K562 (cell line): Measurements from ENCODE around the gene GUCY1A1. TPM values are rescaled to one million over a fixed set of nuclear protein-coding genes. Genes with fewer than 3 reads are reported as not detected.

Experiments
- ATAC-seq: fragments of 200-7000 bp; cut with Tn5 transposase; 3 replicates; pipeline ENCODE4 v1.9.1; 2020; ENCODE audit warnings: moderate library complexity
- BruUV-seq: library from RNA; stranded (reverse); fragments of 400-500 nt; replicated peaks from 2 replicates; lab custom pipeline; 2021; lab: Mats Ljungman, UMichigan
- CTCF ChIA-PET: fragments of 300-600 bp; formaldehyde crosslinking; extraction: SDS; loops from one replicate; lab custom pipeline; 2021; ENCODE audit warnings: low intra/inter-chr PET ratio; lab: Yijun Ruan, JAX
- POLR2A ChIA-PET: fragments of 300-600, 350-650 bp; sonication (Branson Sonifier 250); formaldehyde crosslinking; extraction: SDS; loops from one replicate; lab custom pipeline; 2021; ENCODE audit warnings: antibody characterized with exemption, inconsistent platforms; lab: Yijun Ruan, JAX
- DNase-seq, 4 experiments: peaks; one replicate each; pipeline versions ENCODE4 v3.0.0 to v3.0.0-alpha.2; 2011 to 2018; ENCODE audit warnings: low spot score in 3 of 4, mixed read lengths in 3 of 4; ENCODE audit errors: extremely low read depth in 1 of 4
- FAIRE-seq: peaks from 2 replicates; lab custom pipeline; 2011; peaks lifted over from hg19 to GRCh38; lab: Jason Lieb, UNC
- H2AFZ ChIP-seq: 2 replicates; pipeline ENCODE4 v1.6.0; 2011; ENCODE audit warnings: low read depth, low read length, control low read depth, inconsistent platforms
- H3K27ac ChIP-seq: fragments of 200-600 bp; 3 replicates; pipeline ENCODE4 v1.8.0; 2011; ENCODE audit warnings: low read depth, mild to moderate bottlenecking, control low read depth, inconsistent platforms, low read length, moderate library complexity, mixed read lengths; ENCODE audit errors: extremely low read depth
- H3K27me3 ChIP-seq, 2 experiments: fragments of 300-600 bp in 1 of 2; 2 replicates in 1 of 2; 3 replicates in 1 of 2; pipeline versions ENCODE4 v1.6.0 to v1.8.0; 2011; ENCODE audit warnings: inconsistent platforms in 2 of 2, low read length in 2 of 2, mild to moderate bottlenecking in 1 of 2, mixed read lengths in 1 of 2, moderate library complexity in 1 of 2; ENCODE audit not compliant: control insufficient read depth in 2 of 2, insufficient read depth in 2 of 2
- H3K36me3 ChIP-seq: fragments of 300-600 bp; 3 replicates; pipeline ENCODE4 v1.8.0; 2011; ENCODE audit warnings: mild to moderate bottlenecking, low read length, inconsistent platforms; ENCODE audit not compliant: control insufficient read depth, insufficient read depth
- H3K4me1 ChIP-seq, 2 experiments: fragments of 200-600 bp in 1 of 2; replicated peaks in 1 of 2; 2 replicates in 1 of 2; 3 replicates in 1 of 2; pipeline versions ENCODE4 v1.5.1 to v1.8.0; 2011; ENCODE audit warnings: inconsistent platforms in 2 of 2, low read length in 2 of 2, mild to moderate bottlenecking in 1 of 2, mixed read lengths in 1 of 2, moderate library complexity in 1 of 2; ENCODE audit not compliant: control insufficient read depth in 2 of 2, insufficient read depth in 2 of 2
- H3K4me2 ChIP-seq: 2 replicates; pipeline ENCODE4 v1.6.1; 2011; ENCODE audit warnings: low read length, control low read depth, inconsistent platforms, mixed read lengths; ENCODE audit not compliant: insufficient read depth
- H3K4me3 ChIP-seq: fragments of 200-600 bp; sonication (generic), shearing (Covaris generic); 2 replicates; pipeline ENCODE4 v1.5.1; 2016; ENCODE audit warnings: control low read depth, inconsistent platforms
- H3K79me2 ChIP-seq: fragments of 200-600 bp; 3 replicates; pipeline ENCODE4 v1.8.0; 2011; ENCODE audit warnings: low read length, inconsistent platforms; ENCODE audit not compliant: control insufficient read depth, insufficient read depth
- H3K9ac ChIP-seq, 2 experiments: 2 replicates each; pipeline versions ENCODE4 v1.6.0 to v1.6.1; 2011; ENCODE audit warnings: low read depth in 2 of 2, low read length in 2 of 2, control low read depth in 1 of 2, inconsistent platforms in 1 of 2, mild to moderate bottlenecking in 1 of 2, mixed read lengths in 1 of 2; ENCODE audit not compliant: insufficient read depth in 1 of 2
- H3K9me1 ChIP-seq: one replicate; pipeline ENCODE4 v1.6.0; 2011; ENCODE audit warnings: inconsistent platforms, mild to moderate bottlenecking, low read length, moderate library complexity; ENCODE audit not compliant: control insufficient read depth, insufficient read depth
- H3K9me3 ChIP-seq: replicated peaks from 2 replicates; pipeline ENCODE4 v1.5.1; 2011; ENCODE audit warnings: low read depth, low read length, inconsistent platforms; ENCODE audit not compliant: control insufficient read depth, insufficient read depth
- H4K20me1 ChIP-seq: replicated peaks from 2 replicates; pipeline ENCODE4 v1.6.1; 2011; ENCODE audit warnings: low read length, inconsistent platforms, mixed read lengths; ENCODE audit not compliant: control insufficient read depth, insufficient read depth
- ATF4 ChIP-seq: fragments of 450-650 bp; formaldehyde crosslinking; IDR thresholded peaks from 2 replicates; pipeline ENCODE4 v1.4.0; 2022; ENCODE audit warnings: mild to moderate bottlenecking, moderate library complexity
- E2F6 ChIP-seq, 2 experiments: IDR thresholded peaks; 2 replicates each; pipeline ENCODE4 v1.6.1; 2011; ENCODE audit warnings: borderline replicate concordance in 1 of 2, control low read depth in 1 of 2, low read depth in 1 of 2, low read length in 1 of 2, mild to moderate bottlenecking in 1 of 2, mixed read lengths in 1 of 2, moderate library complexity in 1 of 2; ENCODE audit not compliant: insufficient read depth in 1 of 2, insufficient read length in 1 of 2, poor library complexity in 1 of 2, severe bottlenecking in 1 of 2; ENCODE audit errors: extremely low read depth in 1 of 2
- FOXM1 ChIP-seq, 2 experiments: fragments of 450-650 bp in 1 of 2; sonication (generic) in 1 of 2; formaldehyde crosslinking in 1 of 2; IDR thresholded peaks; 2 replicates each; pipeline versions ENCODE4 v1.6.1 to v1.9.0; 2017 to 2022; ENCODE audit warnings: low read depth in 2 of 2, mild to moderate bottlenecking in 2 of 2, missing genetic modification reagents in 1 of 2, moderate library complexity in 1 of 2
- MTA3 ChIP-seq: fragments of 450-650 bp; formaldehyde crosslinking; IDR thresholded peaks from 2 replicates; pipeline ENCODE4 v1.6.1; 2017; ENCODE audit warnings: mild to moderate bottlenecking, borderline replicate concordance
- RHOXF2B ChIP-seq: fragments of 250-450 bp; sonication (Bioruptor Pico); conservative IDR thresholded peaks from 2 replicates; pipeline ENCODE4 v1.5.1; 2021
- SOX6 ChIP-seq: fragments of 450-650 bp; IDR thresholded peaks from 2 replicates; pipeline ENCODE4 v1.6.1; 2014; ENCODE audit warnings: mild to moderate bottlenecking
- STAT6 ChIP-seq: sonication (generic); formaldehyde crosslinking; IDR thresholded peaks from 2 replicates; pipeline ENCODE4 v1.8.1; 2023; ENCODE audit warnings: mild to moderate bottlenecking, missing genetic modification reagents
- TAF7 ChIP-seq: fragments of 450-650 bp; IDR thresholded peaks from 2 replicates; pipeline ENCODE4 v1.6.1; 2016; ENCODE audit warnings: missing genetic modification characterization, missing compliant biosample characterization
- ZFP1 ChIP-seq: fragments of 450-650 bp; formaldehyde crosslinking; IDR thresholded peaks from 2 replicates; pipeline ENCODE4 v1.4.0; 2020; ENCODE audit warnings: mild to moderate bottlenecking, mixed read lengths
- ZNF41 ChIP-seq: fragments of 250-450 bp; sonication (Bioruptor Pico); conservative IDR thresholded peaks from 2 replicates; pipeline ENCODE4 v1.4.0; 2020; ENCODE audit warnings: mild to moderate bottlenecking
- WGBS: fragments of 100-300 bp; shearing (Covaris generic); methylation state at CpG from one replicate; pipeline ENCODE4 v1.1.6; 2016; ENCODE audit warnings: low coverage, mixed read lengths; ENCODE audit not compliant: insufficient coverage; ENCODE audit errors: missing lambda C conversion rate; 5-methylcytosine and 5-hydroxymethylcytosine counted together
- in situ Hi-C: fragments of 300-500 bp; cut with MboI; formaldehyde crosslinking; loops from 4 replicates; pipeline ENCODE4 v1.15.0; 2018; ENCODE audit warnings: inconsistent platforms, mixed read lengths
- intact Hi-C: fragments of 100-400 bp; cut with micrococcal nuclease; formaldehyde crosslinking; loops from 2 replicates; pipeline ENCODE4 v1.14.2; 2022
- polyA plus RNA-seq, 8 experiments: library from polyadenylated mRNA; depleted of rRNA in 4 of 8; stranded (reverse) in 5 of 8; unstranded in 3 of 8; fragments of >200 nt; fragmentation: Nextera tagmentation in 2 of 8; fragmentation: Illumina TruSeq in 1 of 8; extraction: Ambion mirVana in 2 of 8; extraction: Trizol in 1 of 8; gene quantifications; 2 replicates each; pipeline versions ENCODE4 v1.2.1 to v1.2.3, GENCODE V29; 2011 to 2014; ENCODE audit warnings: inconsistent platforms in 1 of 8, missing spikeins in 1 of 8
- total RNA-seq, 7 experiments: library from RNA; depleted of rRNA in 6 of 7; stranded (reverse); fragments of >200 nt in 6 of 7; fragmentation: Illumina TruSeq in 2 of 7; extraction: Trizol in 2 of 7; gene quantifications; 2 replicates each; pipeline versions ENCODE4 v1.2.1 to v1.2.3, GENCODE V29; 2011 to 2021; ENCODE audit warnings: low replicate concordance in 1 of 7

Gene GUCY1A1
- total and polyA plus RNA-seq, 9 of the 15 experiments (the other 6 are each of a cell fraction or from before 2014, with no cell fraction given): not detected

DNA sequence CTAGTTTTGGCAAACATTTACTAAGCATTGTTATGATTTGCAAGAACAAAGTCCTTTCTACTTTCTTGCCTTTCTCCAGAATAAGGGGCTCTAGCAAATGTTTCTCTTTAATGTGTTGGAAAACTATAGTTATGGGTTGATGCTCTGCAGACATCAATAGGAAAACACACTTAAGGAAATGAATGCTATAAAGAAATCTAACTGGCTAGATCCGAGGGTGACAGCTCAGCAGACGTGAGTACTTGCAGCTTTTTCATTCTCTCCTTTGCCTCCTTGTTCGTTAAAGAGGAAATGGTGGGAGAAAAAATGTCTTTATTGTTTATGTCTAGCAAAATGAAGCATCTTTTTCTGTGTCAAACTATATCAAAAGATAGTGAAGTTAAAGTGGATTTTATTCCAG lies 98.5 kb downstream of the GUCY1A1 start:
- no peaks in the 10 kb centered on the region for H4K20me1 ChIP-seq
- H3K4me1 ChIP-seq: no peaks in the 10 kb centered on the region
- H3K9me3 ChIP-seq: no peaks in the 10 kb centered on the region
- no peak for TF ChIP-seq SOX6
- TF ChIP-seq ZNF41 (CRISPR knock-in tag): no peak
- H3K9me1 ChIP-seq: no peaks in the 10 kb centered on the region
- H3K4me3 ChIP-seq: no peak overlapping the region
- ChIA-PET CTCF (no interaction called here), POLR2A (interaction anchor here (0.9 kb wide), 1 partner anchor 16 kb away, joined by 3 read pairs; no protein-coding TSS in a partner anchor)
- intact Hi-C loops: no loop called here
- H3K4me2 ChIP-seq: no peak overlapping the region
- no peak overlapping the region for H3K9ac ChIP-seq
- ATAC-seq: no peak
- FAIRE-seq: no peak
- H3K27ac ChIP-seq: no peak overlapping the region
- no TSS peak for BruUV-seq
- no peaks in the 10 kb centered on the region for H3K36me3 ChIP-seq
- in situ Hi-C loops: no loop called here
- no peaks in the 10 kb centered on the region for H3K27me3 ChIP-seq
- no peaks in the 10 kb centered on the region for H3K79me2 ChIP-seq
- WGBS: 0% methylated on average over 3 of the region's 3 CpGs
- H2AFZ ChIP-seq: no peak overlapping the region
- DNase-seq: no peak

DNA sequence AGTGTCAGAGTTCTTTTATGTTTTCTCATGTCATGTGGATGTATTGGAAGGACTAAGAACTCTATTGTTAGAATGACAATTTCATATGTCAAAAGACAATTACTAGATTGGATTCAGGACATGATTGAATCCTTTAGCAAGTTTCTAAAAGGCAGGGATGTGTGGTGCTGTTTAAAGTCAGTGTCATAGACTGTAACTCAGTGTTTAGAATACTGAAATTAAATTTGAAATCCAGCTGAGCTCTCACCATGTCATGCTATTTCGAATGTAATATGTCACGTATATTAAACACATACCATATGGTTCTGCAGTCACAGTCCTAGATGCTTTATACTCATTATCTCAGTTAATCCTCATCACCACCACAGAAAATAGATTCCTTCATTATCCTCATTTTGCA lies 100.0 kb downstream of the GUCY1A1 start:
- Histone ChIP-seq H3K4me2 (no peak overlapping the region), H3K4me3 (no peak overlapping the region), H3K27ac (no peak overlapping the region), H3K36me3 (no peaks in the 10 kb centered on the region), H2AFZ (no peak overlapping the region), H3K79me2 (no peaks in the 10 kb centered on the region), H3K9me3 (no peaks in the 10 kb centered on the region), H3K4me1 (no peaks in the 10 kb centered on the region), H3K27me3 (no peaks in the 10 kb centered on the region), H3K9me1 (no peaks in the 10 kb centered on the region), H4K20me1 (no peaks in the 10 kb centered on the region), H3K9ac (no peak overlapping the region)
- intact Hi-C loops (no loop called here), in situ Hi-C loops (no loop called here)
- ATAC-seq (no peak), DNase-seq (no peak), FAIRE-seq (no peak)
- TF ChIP-seq MTA3 (no peak), FOXM1 (IDR thresholded peaks at IDR 0.05; ENCODE audit: low read depth) (no peak), FOXM1 (CRISPR knock-in tag; IDR thresholded peaks at IDR 0.05; ENCODE audit: low read depth) (no peak), STAT6 (CRISPR knock-in tag) (no peak), ZFP1 (no peak), E2F6 (IDR thresholded peaks at IDR 0.05; ENCODE audit: borderline replicate concordance in 1 of 2, extremely low read depth in 1 of 2, insufficient read depth in 1 of 2, insufficient read length in 1 of 2, low read depth in 1 of 2, low read length in 1 of 2, poor library complexity in 1 of 2, severe bottlenecking in 1 of 2) (no peak), ATF4 (CRISPR knock-in tag) (no peak), RHOXF2B (no peak), TAF7 (tag) (no peak)
- 0% methylated on average over 2 of the region's 2 CpGs for WGBS
- no TSS peak for BruUV-seq
- POLR2A ChIA-PET: no interaction called here
- CTCF ChIA-PET: no interaction called here
